Liver (tissue), 9 donors: Measurements from ENCODE around the gene SLC26A11. TPM values are rescaled to one million over a fixed set of nuclear protein-coding genes. Genes with fewer than 3 reads are reported as not detected.

Experiments used
- DNase-seq: peaks from one replicate; pipeline ENCODE4 v3.0.0-alpha.2; 2017; ENCODE audit warnings: low spot score
- H3K27ac ChIP-seq, 2 donors: one replicate each; pipeline ENCODE4 v1.7.0; 2013; ENCODE audit warnings: inconsistent platforms in 2 of 2, low read length in 2 of 2, control low read depth in 1 of 2, low read depth in 1 of 2, mild to moderate bottlenecking in 1 of 2
- H3K27me3 ChIP-seq, 4 donors: one replicate each; pipeline versions ENCODE4 v1.6.1 to v1.7.0; 2013; ENCODE audit warnings: low read length in 3 of 4, inconsistent platforms in 1 of 4, mild to moderate bottlenecking in 1 of 4, moderate library complexity in 1 of 4; ENCODE audit not compliant: control insufficient read depth in 4 of 4, insufficient read depth in 4 of 4
- H3K36me3 ChIP-seq, 4 donors: one replicate each; pipeline versions ENCODE4 v1.6.1 to v1.7.0; 2013; ENCODE audit warnings: low read length in 3 of 4, mild to moderate bottlenecking in 3 of 4, low read depth in 1 of 4, moderate library complexity in 1 of 4; ENCODE audit not compliant: control insufficient read depth in 4 of 4, insufficient read depth in 3 of 4
- H3K4me1 ChIP-seq, 4 donors: one replicate each; pipeline versions ENCODE4 v1.6.1 to v1.7.0; 2013; ENCODE audit warnings: low read length in 3 of 4, mild to moderate bottlenecking in 3 of 4, moderate library complexity in 1 of 4; ENCODE audit not compliant: control insufficient read depth in 4 of 4, insufficient read depth in 4 of 4
- H3K4me3 ChIP-seq, 3 donors: one replicate each; pipeline versions ENCODE4 v1.6.1 to v1.7.0; 2013; ENCODE audit warnings: low read length in 3 of 3, control low read depth in 1 of 3, low read depth in 1 of 3, mild to moderate bottlenecking in 1 of 3
- H3K9ac ChIP-seq, 2 donors: one replicate each; pipeline ENCODE4 v1.7.0; 2013; ENCODE audit warnings: low read length in 2 of 2, mild to moderate bottlenecking in 2 of 2, moderate library complexity in 2 of 2, control low read depth in 1 of 2, low read depth in 1 of 2
- H3K9me3 ChIP-seq, 4 donors: one replicate each; pipeline versions ENCODE4 v1.6.1 to v1.7.0; 2013; ENCODE audit warnings: low read length in 3 of 4; ENCODE audit not compliant: control insufficient read depth in 4 of 4
- EGR1 ChIP-seq, 2 donors: IDR thresholded peaks; 2 replicates each; pipeline ENCODE4 v1.6.1; 2016 to 2018; ENCODE audit warnings: antibody characterized with exemption in 2 of 2, low read depth in 2 of 2
- FOXA1 ChIP-seq: IDR thresholded peaks from 2 replicates; pipeline ENCODE4 v1.6.1; 2016; ENCODE audit warnings: antibody characterized with exemption
- FOXA2 ChIP-seq: IDR thresholded peaks from 2 replicates; pipeline ENCODE4 v1.6.1; 2016; ENCODE audit warnings: antibody characterized with exemption
- GABPA ChIP-seq, 2 donors: IDR thresholded peaks in 1 of 2; conservative IDR thresholded peaks in 1 of 2; 2 replicates each; pipeline ENCODE4 v1.6.1; 2016; ENCODE audit warnings: antibody characterized with exemption in 2 of 2, mild to moderate bottlenecking in 1 of 2, moderate library complexity in 1 of 2
- HNF4A ChIP-seq, 2 donors: conservative IDR thresholded peaks; 2 replicates each; pipeline ENCODE4 v1.6.1; 2016; ENCODE audit warnings: antibody characterized with exemption in 2 of 2, mild to moderate bottlenecking in 2 of 2
- HNF4G ChIP-seq: IDR thresholded peaks from 2 replicates; pipeline ENCODE4 v1.6.1; 2016; ENCODE audit warnings: antibody characterized with exemption
- JUND ChIP-seq, 2 donors: IDR thresholded peaks; 2 replicates each; pipeline ENCODE4 v1.6.1; 2016; ENCODE audit warnings: antibody characterized with exemption in 2 of 2
- NR2F2 ChIP-seq: IDR thresholded peaks from 2 replicates; pipeline ENCODE4 v1.6.1; 2016; ENCODE audit warnings: antibody characterized with exemption
- RAD21 ChIP-seq, 2 donors: IDR thresholded peaks; 2 replicates each; pipeline ENCODE4 v1.6.1; 2016; ENCODE audit warnings: antibody characterized with exemption in 2 of 2, mild to moderate bottlenecking in 2 of 2
- RXRA ChIP-seq, 2 donors: IDR thresholded peaks; 2 replicates each; pipeline ENCODE4 v1.6.1; 2017 to 2018; ENCODE audit warnings: antibody characterized with exemption in 2 of 2, mild to moderate bottlenecking in 1 of 2
- SP1 ChIP-seq: IDR thresholded peaks from 2 replicates; pipeline ENCODE4 v1.6.1; 2018; ENCODE audit warnings: antibody characterized with exemption, mild to moderate bottlenecking
- TAF1 ChIP-seq: conservative IDR thresholded peaks from 2 replicates; pipeline ENCODE4 v1.6.1; 2016; ENCODE audit warnings: antibody characterized with exemption, mild to moderate bottlenecking
- YY1 ChIP-seq: IDR thresholded peaks from 2 replicates; pipeline ENCODE4 v1.6.1; 2016; ENCODE audit warnings: antibody characterized with exemption, mild to moderate bottlenecking
- WGBS: extraction: QIAGEN DNeasy Blood & Tissue Kit; methylation state at CpG from one replicate; pipeline ENCODE4 v1.1.7; 2013; 5-methylcytosine and 5-hydroxymethylcytosine counted together
- polyA plus RNA-seq, 2 donors: library from polyadenylated mRNA; stranded (reverse) in 1 of 2; unstranded in 1 of 2; fragments of 200-250 nt in 1 of 2; fragments of >200 nt in 1 of 2; fragmentation: Nextera tagmentation in 1 of 2; extraction: Ambion mirVana in 1 of 2; gene quantifications; one replicate each; pipeline versions ENCODE4 v1.2.1 to v1.2.3, GENCODE V29; 2013 to 2015
- total RNA-seq, 2 donors: library from RNA; depleted of rRNA; stranded (reverse); fragments of >200 nt; gene quantifications; one replicate each; pipeline ENCODE4 v1.2.3, GENCODE V29; 2014
- TF ChIP-seq, protein P1 (sequence below): IDR thresholded peaks from 2 replicates; pipeline ENCODE4 v1.6.1; 2016; ENCODE audit warnings: antibody characterized with exemption
- TF ChIP-seq, protein P2 (sequence below): IDR thresholded peaks from 2 replicates; pipeline ENCODE4 v1.6.1; 2016; ENCODE audit warnings: antibody characterized with exemption
- TF ChIP-seq, protein P3 (sequence below): fragments of 150-350 bp; IDR thresholded peaks from 2 replicates; pipeline ENCODE4 v1.5.1; 2017; ENCODE audit warnings: improper control_type of control experiment, low read depth, low read length; ENCODE audit not compliant: missing input control
- TF ChIP-seq, protein P4 (sequence below): IDR thresholded peaks from 2 replicates; pipeline ENCODE4 v1.6.1; 2016; ENCODE audit warnings: antibody characterized with exemption, mild to moderate bottlenecking
- TF ChIP-seq, protein P5 (sequence below): IDR thresholded peaks from 2 replicates; pipeline ENCODE4 v1.6.1; 2016; ENCODE audit warnings: antibody characterized with exemption
- donor health status: healthy.
- donor health status: healthy.
- donor health status: healthy.
- donor health status: healthy.
- donor health status: healthy.

Gene SLC26A11
- total and polyA plus RNA-seq, 4 donors: 3.3 to 8.2 (median 5.6) TPM

DNA sequence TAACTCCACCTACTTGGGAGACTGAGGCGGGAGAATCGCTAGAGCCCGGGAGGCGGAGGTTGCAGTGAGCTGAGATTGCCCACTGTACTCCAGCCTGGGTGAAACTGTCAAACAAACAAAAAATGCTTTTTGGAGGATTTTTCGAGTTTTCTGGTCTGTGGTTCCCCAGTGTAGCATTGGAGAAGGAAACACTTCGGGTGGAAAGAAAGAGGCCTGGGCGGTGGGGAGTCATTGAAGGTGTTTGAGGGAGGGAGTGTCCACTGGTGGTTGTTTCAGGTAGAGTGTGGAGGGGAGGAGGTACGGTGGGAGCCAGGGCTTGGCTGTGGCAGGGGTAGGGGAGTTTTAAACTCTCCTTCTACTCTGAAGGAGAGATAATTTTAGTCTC is 41.7 kb downstream of the SLC26A11 start:
- no peak for TF ChIP-seq NR2F2
- no peak for TF ChIP-seq SP1
- TF ChIP-seq, protein P1, sequence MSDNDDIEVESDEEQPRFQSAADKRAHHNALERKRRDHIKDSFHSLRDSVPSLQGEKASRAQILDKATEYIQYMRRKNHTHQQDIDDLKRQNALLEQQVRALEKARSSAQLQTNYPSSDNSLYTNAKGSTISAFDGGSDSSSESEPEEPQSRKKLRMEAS: no peak
- no peak for TF ChIP-seq RXRA (IDR thresholded peaks at IDR 0.05)
- no peak for TF ChIP-seq RAD21 (IDR thresholded peaks at IDR 0.05)
- TF ChIP-seq, protein P2, sequence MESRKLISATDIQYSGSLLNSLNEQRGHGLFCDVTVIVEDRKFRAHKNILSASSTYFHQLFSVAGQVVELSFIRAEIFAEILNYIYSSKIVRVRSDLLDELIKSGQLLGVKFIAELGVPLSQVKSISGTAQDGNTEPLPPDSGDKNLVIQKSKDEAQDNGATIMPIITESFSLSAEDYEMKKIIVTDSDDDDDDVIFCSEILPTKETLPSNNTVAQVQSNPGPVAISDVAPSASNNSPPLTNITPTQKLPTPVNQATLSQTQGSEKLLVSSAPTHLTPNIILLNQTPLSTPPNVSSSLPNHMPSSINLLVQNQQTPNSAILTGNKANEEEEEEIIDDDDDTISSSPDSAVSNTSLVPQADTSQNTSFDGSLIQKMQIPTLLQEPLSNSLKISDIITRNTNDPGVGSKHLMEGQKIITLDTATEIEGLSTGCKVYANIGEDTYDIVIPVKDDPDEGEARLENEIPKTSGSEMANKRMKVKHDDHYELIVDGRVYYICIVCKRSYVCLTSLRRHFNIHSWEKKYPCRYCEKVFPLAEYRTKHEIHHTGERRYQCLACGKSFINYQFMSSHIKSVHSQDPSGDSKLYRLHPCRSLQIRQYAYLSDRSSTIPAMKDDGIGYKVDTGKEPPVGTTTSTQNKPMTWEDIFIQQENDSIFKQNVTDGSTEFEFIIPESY: no peak
- no peaks in the 10 kb centered on the region for H3K9me3 ChIP-seq
- no peaks in the 10 kb centered on the region for H3K27me3 ChIP-seq
- H3K4me1 ChIP-seq: peaks cover 14 to 40% (median 33%) of the 10 kb centered on the region in 4 donors
- H3K4me3 ChIP-seq: peak overlapping the region in 2 of 3 donors; percentile 92 to 97
- peak overlapping the region; percentile 99 to 100 for H3K27ac ChIP-seq
- peaks cover 0 to 2% (median 0%) of the 10 kb centered on the region in 4 donors for H3K36me3 ChIP-seq
- WGBS: 57% methylated on average over 8 of the region's 8 CpGs
- no peak for DNase-seq
- H3K9ac ChIP-seq: peak overlapping the region in 1 of 2 donors; percentile 94

GRCh38 chr17:80262291-80262690 is 42.1 kb downstream of the SLC26A11 start:
- H3K27me3 ChIP-seq: no peaks in the 10 kb centered on the region
- H3K4me1 ChIP-seq: peaks cover 14 to 40% (median 33%) of the 10 kb centered on the region in 4 donors
- peak overlapping the region; percentile 99 to 100 for H3K27ac ChIP-seq
- H3K4me3 ChIP-seq: no peak overlapping the region
- 74% methylated on average over 3 of the region's 3 CpGs for WGBS
- no peak for DNase-seq
- TF ChIP-seq RAD21 (IDR thresholded peaks at IDR 0.05): no peak
- TF ChIP-seq HNF4A (conservative IDR thresholded peaks at IDR 0.05): no peak
- TF ChIP-seq, protein P3, sequence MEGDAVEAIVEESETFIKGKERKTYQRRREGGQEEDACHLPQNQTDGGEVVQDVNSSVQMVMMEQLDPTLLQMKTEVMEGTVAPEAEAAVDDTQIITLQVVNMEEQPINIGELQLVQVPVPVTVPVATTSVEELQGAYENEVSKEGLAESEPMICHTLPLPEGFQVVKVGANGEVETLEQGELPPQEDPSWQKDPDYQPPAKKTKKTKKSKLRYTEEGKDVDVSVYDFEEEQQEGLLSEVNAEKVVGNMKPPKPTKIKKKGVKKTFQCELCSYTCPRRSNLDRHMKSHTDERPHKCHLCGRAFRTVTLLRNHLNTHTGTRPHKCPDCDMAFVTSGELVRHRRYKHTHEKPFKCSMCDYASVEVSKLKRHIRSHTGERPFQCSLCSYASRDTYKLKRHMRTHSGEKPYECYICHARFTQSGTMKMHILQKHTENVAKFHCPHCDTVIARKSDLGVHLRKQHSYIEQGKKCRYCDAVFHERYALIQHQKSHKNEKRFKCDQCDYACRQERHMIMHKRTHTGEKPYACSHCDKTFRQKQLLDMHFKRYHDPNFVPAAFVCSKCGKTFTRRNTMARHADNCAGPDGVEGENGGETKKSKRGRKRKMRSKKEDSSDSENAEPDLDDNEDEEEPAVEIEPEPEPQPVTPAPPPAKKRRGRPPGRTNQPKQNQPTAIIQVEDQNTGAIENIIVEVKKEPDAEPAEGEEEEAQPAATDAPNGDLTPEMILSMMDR: no peak
- TF ChIP-seq, protein P4, sequence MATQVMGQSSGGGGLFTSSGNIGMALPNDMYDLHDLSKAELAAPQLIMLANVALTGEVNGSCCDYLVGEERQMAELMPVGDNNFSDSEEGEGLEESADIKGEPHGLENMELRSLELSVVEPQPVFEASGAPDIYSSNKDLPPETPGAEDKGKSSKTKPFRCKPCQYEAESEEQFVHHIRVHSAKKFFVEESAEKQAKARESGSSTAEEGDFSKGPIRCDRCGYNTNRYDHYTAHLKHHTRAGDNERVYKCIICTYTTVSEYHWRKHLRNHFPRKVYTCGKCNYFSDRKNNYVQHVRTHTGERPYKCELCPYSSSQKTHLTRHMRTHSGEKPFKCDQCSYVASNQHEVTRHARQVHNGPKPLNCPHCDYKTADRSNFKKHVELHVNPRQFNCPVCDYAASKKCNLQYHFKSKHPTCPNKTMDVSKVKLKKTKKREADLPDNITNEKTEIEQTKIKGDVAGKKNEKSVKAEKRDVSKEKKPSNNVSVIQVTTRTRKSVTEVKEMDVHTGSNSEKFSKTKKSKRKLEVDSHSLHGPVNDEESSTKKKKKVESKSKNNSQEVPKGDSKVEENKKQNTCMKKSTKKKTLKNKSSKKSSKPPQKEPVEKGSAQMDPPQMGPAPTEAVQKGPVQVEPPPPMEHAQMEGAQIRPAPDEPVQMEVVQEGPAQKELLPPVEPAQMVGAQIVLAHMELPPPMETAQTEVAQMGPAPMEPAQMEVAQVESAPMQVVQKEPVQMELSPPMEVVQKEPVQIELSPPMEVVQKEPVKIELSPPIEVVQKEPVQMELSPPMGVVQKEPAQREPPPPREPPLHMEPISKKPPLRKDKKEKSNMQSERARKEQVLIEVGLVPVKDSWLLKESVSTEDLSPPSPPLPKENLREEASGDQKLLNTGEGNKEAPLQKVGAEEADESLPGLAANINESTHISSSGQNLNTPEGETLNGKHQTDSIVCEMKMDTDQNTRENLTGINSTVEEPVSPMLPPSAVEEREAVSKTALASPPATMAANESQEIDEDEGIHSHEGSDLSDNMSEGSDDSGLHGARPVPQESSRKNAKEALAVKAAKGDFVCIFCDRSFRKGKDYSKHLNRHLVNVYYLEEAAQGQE: no peak
- TF ChIP-seq, protein P5, sequence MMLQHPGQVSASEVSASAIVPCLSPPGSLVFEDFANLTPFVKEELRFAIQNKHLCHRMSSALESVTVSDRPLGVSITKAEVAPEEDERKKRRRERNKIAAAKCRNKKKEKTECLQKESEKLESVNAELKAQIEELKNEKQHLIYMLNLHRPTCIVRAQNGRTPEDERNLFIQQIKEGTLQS: no peak
- no peak for TF ChIP-seq EGR1 (IDR thresholded peaks at IDR 0.05; ENCODE audit: low read depth in 2 of 2)
- no peak for TF ChIP-seq RXRA (IDR thresholded peaks at IDR 0.05)
- TF ChIP-seq HNF4G: no peak
- TF ChIP-seq FOXA1: no peak
- TF ChIP-seq JUND (IDR thresholded peaks at IDR 0.05): no peak
- TF ChIP-seq, protein P1: no peak
- no peak for TF ChIP-seq TAF1
- no peak for TF ChIP-seq YY1
- no peak for TF ChIP-seq SP1
- TF ChIP-seq GABPA (IDR thresholded peaks at IDR 0.05 in 1 of 2, conservative IDR thresholded peaks at IDR 0.05 in 1 of 2): no peak
- no peak for TF ChIP-seq NR2F2
- no peak for TF ChIP-seq FOXA2
- TF ChIP-seq, protein P2: no peak
- peaks cover 0 to 2% (median under 1%) of the 10 kb centered on the region in 4 donors for H3K36me3 ChIP-seq
- peak overlapping the region in 1 of 2 donors; percentile 94 for H3K9ac ChIP-seq
- H3K9me3 ChIP-seq: no peaks in the 10 kb centered on the region
